ENCODE measurements around the gene MAP4K5. TPM values are rescaled to one million over a fixed set of nuclear protein-coding genes. Genes with fewer than 3 reads are reported as not detected.

Gene MAP4K5
- total and polyA plus RNA-seq, 7 donors, result 4.8 to 17.1 (median 14.6) TPM

DNA sequence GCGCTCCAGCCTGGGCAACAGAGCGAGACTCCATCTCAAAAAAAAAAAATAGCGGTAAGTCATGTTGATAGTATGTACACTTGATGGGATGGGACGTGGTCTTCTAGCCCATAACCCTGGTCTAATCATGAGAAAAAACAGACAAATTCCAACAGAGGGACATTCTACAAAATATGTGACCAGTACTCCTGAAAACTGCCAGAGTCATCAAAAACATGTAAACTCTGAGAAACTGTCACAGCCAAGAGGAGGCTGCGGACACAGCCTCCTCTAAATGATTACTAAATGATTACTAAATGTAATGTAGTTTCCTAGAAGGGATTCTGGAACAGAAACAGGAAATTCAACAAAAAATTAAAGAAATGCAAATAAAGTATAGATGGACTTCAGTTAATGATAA, 156.6 kb downstream of the MAP4K5 start:
- no peak for DNase-seq
- Histone ChIP-seq H3K4me3 (no peak overlapping the region), H3K4me1 (no peaks in the 10 kb centered on the region), H3K36me3 (ENCODE audit: insufficient read depth in 1 of 2, low read depth in 1 of 2) (no peaks in the 10 kb centered on the region), H3K9me3 (no peaks in the 10 kb centered on the region), H3K27ac (no peak overlapping the region), H3K27me3 (ENCODE audit: insufficient read depth in 3 of 3, low read length in 2 of 3) (no peaks in the 10 kb centered on the region)
- TF ChIP-seq, protein P1, sequence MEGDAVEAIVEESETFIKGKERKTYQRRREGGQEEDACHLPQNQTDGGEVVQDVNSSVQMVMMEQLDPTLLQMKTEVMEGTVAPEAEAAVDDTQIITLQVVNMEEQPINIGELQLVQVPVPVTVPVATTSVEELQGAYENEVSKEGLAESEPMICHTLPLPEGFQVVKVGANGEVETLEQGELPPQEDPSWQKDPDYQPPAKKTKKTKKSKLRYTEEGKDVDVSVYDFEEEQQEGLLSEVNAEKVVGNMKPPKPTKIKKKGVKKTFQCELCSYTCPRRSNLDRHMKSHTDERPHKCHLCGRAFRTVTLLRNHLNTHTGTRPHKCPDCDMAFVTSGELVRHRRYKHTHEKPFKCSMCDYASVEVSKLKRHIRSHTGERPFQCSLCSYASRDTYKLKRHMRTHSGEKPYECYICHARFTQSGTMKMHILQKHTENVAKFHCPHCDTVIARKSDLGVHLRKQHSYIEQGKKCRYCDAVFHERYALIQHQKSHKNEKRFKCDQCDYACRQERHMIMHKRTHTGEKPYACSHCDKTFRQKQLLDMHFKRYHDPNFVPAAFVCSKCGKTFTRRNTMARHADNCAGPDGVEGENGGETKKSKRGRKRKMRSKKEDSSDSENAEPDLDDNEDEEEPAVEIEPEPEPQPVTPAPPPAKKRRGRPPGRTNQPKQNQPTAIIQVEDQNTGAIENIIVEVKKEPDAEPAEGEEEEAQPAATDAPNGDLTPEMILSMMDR (IDR thresholded peaks at IDR 0.05), result no peak
- intact Hi-C loops (cut with DNase I), result no loop called here
- ATAC-seq, result no peak
- WGBS, 3 donors, result 88 to 98% (median 97%) methylated on average over 5 of the region's 5 CpGs

DNA sequence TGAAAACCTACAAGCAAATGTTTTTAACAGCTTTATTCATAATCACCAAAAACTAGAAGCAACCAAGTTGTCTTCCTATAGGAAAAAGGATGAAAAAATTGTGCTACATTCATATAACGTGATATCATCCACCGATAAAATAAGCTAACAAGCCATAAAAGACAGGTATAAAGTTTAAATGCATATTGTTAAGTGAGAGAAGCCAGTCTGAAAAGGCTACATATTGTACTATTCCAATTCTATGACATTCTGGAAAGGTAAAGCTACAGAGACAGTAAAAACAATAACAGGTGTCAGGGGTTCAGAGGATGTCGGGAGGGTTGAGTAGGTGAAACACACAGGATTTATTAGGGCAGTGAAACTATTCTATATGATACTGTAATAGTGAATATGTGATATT, 158.4 kb downstream of the MAP4K5 start:
- no peak overlapping the region for H3K27ac ChIP-seq
- WGBS, 3 donors, result 76 to 93% (median 88%) methylated on average over 3 of the region's 3 CpGs
- no peaks in the 10 kb centered on the region for H3K4me1 ChIP-seq
- H3K9me3 ChIP-seq, result no peaks in the 10 kb centered on the region
- DNase-seq (no peak), ATAC-seq (no peak)
- TF ChIP-seq, protein P1 (IDR thresholded peaks at IDR 0.05), result no peak
- H3K36me3 ChIP-seq (ENCODE audit: insufficient read depth in 1 of 2, low read depth in 1 of 2), result no peaks in the 10 kb centered on the region
- no peak overlapping the region for H3K4me3 ChIP-seq
- intact Hi-C loops (cut with DNase I), result no loop called here
- no peaks in the 10 kb centered on the region for H3K27me3 ChIP-seq (ENCODE audit: insufficient read depth in 3 of 3, low read length in 2 of 3)

GRCh38 chr14:50371546-50371945, 160.8 kb downstream of the MAP4K5 start:
- Histone ChIP-seq H3K4me3 (no peak overlapping the region), H3K36me3 (ENCODE audit: insufficient read depth in 1 of 2, low read depth in 1 of 2) (no peaks in the 10 kb centered on the region), H3K4me1 (no peaks in the 10 kb centered on the region), H3K27me3 (ENCODE audit: insufficient read depth in 3 of 3, low read length in 2 of 3) (no peaks in the 10 kb centered on the region), H3K27ac (no peak overlapping the region), H3K9me3 (no peaks in the 10 kb centered on the region)
- 71 to 74% (median 72%) methylated on average over 4 of the region's 4 CpGs for WGBS, 3 donors
- ATAC-seq (no peak), DNase-seq (no peak)
- intact Hi-C loops (cut with DNase I), result no loop called here
- TF ChIP-seq, protein P1 (IDR thresholded peaks at IDR 0.05), result no peak

Other genes starting within 250 kb of the MAP4K5 start
- gene L2HGDH, start 220.3 kb downstream of the MAP4K5 start, total RNA-seq, result 10 to 100 TPM in 3 of 4 donors, 1 to 10 TPM in 1; 9.3 to 10.9 (median 10.2) TPM
- 10 to 100 TPM in 1 of 3 donors, 1 to 10 TPM in 2; 3.5 to 10.4 (median 4.9) TPM for gene L2HGDH, start 220.3 kb downstream of the MAP4K5 start, polyA plus RNA-seq
- 10 to 100 TPM; 26.7 to 43.5 (median 35.1) TPM for gene DMAC2L, start 220.2 kb downstream of the MAP4K5 start, total RNA-seq
- gene DMAC2L, start 220.2 kb downstream of the MAP4K5 start, polyA plus RNA-seq, result 10 to 100 TPM; 21.7 to 36.6 (median 26.6) TPM
- gene CDKL1, start 135.7 kb downstream of the MAP4K5 start, total RNA-seq, result 1 to 10 TPM; 1.4 to 4.5 (median 2.0) TPM
- 1 to 10 TPM in 2 of 3 donors, under 1 TPM in 1; 0.46 to 2.2 (median 2.0) TPM for gene CDKL1, start 135.7 kb downstream of the MAP4K5 start, polyA plus RNA-seq
- 1 to 10 TPM in 1 of 4 donors, under 1 TPM in 3; 0.48 to 1.4 (median 0.73) TPM for gene ATL1, start 27.6 kb upstream of the MAP4K5 start, total RNA-seq
- under 1 TPM; 0.43 to 0.94 (median 0.44) TPM for gene ATL1, start 27.6 kb upstream of the MAP4K5 start, polyA plus RNA-seq
- 10 to 100 TPM; 18.1 to 37.1 (median 24.8) TPM for gene SAV1, start 135.7 kb upstream of the MAP4K5 start, total RNA-seq
- 10 to 100 TPM; 13.8 to 21.9 (median 17.8) TPM for gene SAV1, start 135.7 kb upstream of the MAP4K5 start, polyA plus RNA-seq

All from psoas muscle (tissue), 8 donors.